SW 1271 (cell line): ENCODE data around the gene HOXC12.

Experiments used
- DNase-seq, 2 experiments: peaks; one replicate each; lab custom pipeline; 2025; lab: John Stamatoyannopoulos, UW

The HOXC12 gene

GRCh38 chr12:53956914-53957536 lies 2.3 kb downstream of the HOXC12 start:
- DNase-seq = no peak

DNA sequence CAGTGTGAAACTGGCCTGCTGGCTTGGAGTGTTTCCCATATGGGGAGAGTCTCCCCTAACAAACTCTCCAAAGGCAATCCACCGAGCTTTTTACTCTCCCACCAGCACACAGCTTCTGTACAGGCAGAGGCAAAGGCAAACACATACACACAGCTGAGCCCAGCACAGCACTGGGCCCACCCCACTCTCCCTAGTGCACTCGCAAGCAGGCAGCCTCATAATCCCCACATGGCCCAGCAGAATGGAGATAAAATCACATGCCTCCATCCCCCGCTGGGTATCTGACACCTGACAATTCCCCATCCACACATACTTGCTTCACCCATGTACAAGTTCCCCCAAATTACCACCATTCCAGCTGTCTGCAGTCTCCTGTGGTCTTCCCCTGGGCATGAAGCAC lies 3.4 kb downstream of the HOXC12 start:
- no peak for DNase-seq

- DNase-seq = no peak
Observed at GRCh38 chr12:53959314-53959713, 4.6 kb downstream of the HOXC12 start.

- DNase-seq = no peak
Observed at GRCh38 chr12:53960187-53961024, 5.7 kb downstream of the HOXC12 start.

- DNase-seq = no peak
Observed at GRCh38 chr12:53961025-53961761, 6.5 kb downstream of the HOXC12 start.

- no peak for DNase-seq
Observed at GRCh38 chr12:53963005-53963404, 8.3 kb downstream of the HOXC12 start.

DNA sequence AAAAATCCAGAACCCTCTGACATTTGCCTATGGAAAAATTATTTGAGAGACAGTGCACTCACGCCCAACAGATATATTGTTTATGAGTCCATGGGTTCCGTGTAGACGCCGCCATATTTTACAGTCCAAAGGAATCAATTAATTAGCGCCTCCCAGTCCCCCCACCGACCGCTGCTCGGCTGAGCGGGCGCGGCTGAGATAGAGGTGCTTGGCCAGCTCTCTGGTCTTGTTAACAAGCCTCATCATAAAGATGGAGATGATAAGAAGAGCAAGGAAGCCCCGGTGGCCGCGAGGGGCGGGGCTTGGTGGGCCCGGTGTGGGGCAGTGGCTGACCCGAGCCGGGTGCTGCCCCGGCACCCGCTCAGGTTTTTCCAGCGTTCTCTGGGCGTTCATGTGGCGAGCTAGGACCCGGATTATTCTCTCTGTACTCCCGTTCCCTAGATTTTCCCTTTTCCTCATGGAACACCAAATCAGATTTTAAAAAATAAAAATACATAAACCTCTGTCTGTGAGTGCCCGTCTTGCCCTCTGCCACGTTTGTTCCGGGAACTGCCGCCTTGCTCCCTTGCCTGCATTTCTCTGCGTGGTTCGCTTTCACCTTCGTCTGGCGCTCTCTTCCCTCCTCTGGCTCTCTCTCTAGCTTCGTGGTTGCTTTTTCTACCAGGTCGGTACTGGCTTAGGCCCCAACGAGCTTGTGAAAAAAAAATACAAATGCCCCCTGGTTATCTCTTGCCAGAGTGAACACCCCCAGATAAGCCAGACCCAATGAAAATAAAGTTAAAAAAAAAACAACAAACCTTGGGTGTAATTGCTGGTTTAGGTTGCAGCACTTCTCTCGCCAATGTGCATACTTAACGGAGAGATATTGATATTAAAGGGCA lies 9.0 kb downstream of the HOXC12 start:
- no peak for DNase-seq

DNA sequence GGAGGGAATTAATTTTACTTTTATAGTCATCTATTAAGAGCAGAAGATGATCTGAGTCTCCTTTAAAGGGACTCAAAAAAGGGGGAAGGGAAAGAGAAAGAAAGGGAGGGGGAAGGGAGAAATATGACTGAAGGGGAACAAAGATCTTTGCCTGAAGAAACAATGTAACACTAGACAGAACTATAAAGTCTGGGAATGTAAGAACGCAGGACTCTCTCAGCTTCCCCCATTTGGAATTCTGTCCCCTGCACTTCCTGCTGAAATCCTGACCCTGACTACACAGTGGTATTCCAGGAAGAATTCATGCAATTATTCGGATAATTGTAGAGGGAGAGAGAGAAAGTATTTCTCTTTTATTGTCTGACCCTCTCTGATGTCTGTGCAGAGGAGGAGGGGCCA lies 9.6 kb downstream of the HOXC12 start:
- DNase-seq = no peak

GRCh38 chr12:53965281-53966084 lies 10.8 kb downstream of the HOXC12 start:
- no peak for DNase-seq

GRCh38 chr12:53966085-53966384 lies 11.3 kb downstream of the HOXC12 start:
- DNase-seq = no peak

- DNase-seq = no peak
Observed at GRCh38 chr12:53966385-53967133, 11.9 kb downstream of the HOXC12 start.

GRCh38 chr12:53967421-53967925 lies 12.8 kb downstream of the HOXC12 start:
- no peak for DNase-seq

- DNase-seq = no peak
Observed at GRCh38 chr12:53968214-53969127, 13.8 kb downstream of the HOXC12 start.

GRCh38 chr12:53969588-53970259 lies 15.0 kb downstream of the HOXC12 start:
- DNase-seq = no peak

GRCh38 chr12:53970451-53970850 lies 15.7 kb downstream of the HOXC12 start:
- no peak for DNase-seq

DNA sequence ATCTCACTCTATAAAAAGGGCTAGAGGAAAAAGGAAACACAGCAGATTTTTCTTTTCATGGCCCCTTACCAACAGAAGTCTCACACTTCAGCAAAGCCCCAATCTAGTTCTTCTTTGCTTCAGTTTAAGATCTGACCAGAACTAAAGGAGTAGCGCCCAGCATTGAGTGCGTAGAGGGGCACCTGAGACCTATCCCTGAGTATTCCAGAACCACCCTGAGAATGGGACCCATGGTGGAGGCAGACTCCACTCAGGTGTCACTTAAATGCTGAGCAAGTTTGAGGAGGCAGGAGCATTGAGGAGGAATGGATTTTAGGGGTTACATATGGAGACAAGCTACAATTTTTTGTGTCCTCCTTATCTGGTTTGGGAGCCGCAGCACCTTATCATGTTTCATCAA lies 16.4 kb downstream of the HOXC12 start:
- no peak for DNase-seq

DNA sequence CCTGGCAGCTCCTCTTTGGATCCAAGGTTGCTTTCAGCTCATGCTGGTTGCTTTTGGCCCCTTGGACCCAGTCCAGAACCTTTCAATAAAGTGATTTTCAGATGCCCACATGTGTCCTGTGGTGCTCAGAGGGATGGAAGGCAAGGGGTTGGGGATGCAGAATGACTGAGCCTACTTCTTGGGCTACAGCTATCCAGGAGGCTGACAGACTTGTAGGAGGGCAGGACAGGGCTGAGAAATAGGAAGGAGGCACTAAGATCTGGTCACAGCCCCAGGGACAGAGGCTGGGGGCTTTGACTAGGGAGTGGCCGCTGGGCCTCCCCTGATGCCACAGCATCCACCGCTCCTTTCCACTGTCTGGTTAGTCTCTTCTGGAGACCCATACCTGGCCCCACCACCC lies 17.0 kb downstream of the HOXC12 start:
- DNase-seq = no peak

GRCh38 chr12:53972152-53972702 lies 17.5 kb downstream of the HOXC12 start:
- DNase-seq = no peak
